H9 (cell line): ENCODE data around the gene ASCC1. TPM values are rescaled to one million over a fixed set of nuclear protein-coding genes. Genes with fewer than 3 reads are reported as not detected.

ENCODE experiments used
- DNase-seq: peaks from one replicate; pipeline ENCODE4 v3.0.0-alpha.2; 2017
- H2AFZ ChIP-seq: one replicate; pipeline ENCODE4 v1.6.1; 2013; ENCODE audit warnings: mild to moderate bottlenecking, low read length, control low read depth, moderate library complexity
- H2AK5ac ChIP-seq: 2 replicates; pipeline ENCODE4 v1.6.1; 2013; ENCODE audit warnings: low read length, control low read depth, mixed read lengths; ENCODE audit not compliant: insufficient read length
- H2BK120ac ChIP-seq: one replicate; pipeline ENCODE4 v1.6.1; 2013; ENCODE audit warnings: low read depth, mild to moderate bottlenecking, low read length, control low read depth, inconsistent platforms; ENCODE audit not compliant: poor library complexity, severe bottlenecking
- H2BK12ac ChIP-seq: 2 replicates; pipeline ENCODE4 v1.6.1; 2013; ENCODE audit warnings: low read length, control low read depth, mixed read lengths, low read depth; ENCODE audit not compliant: insufficient read length
- H2BK15ac ChIP-seq: 2 replicates; pipeline ENCODE4 v1.6.1; 2013; ENCODE audit warnings: low read depth, low read length, control low read depth
- H2BK20ac ChIP-seq: one replicate; pipeline ENCODE4 v1.6.1; 2013; ENCODE audit warnings: low read depth, mild to moderate bottlenecking, low read length, control low read depth, inconsistent platforms; ENCODE audit not compliant: poor library complexity, severe bottlenecking
- H2BK5ac ChIP-seq: 2 replicates; pipeline ENCODE4 v1.6.1; 2013; ENCODE audit warnings: low read length, control low read depth, mixed read lengths; ENCODE audit not compliant: insufficient read length
- H3K14ac ChIP-seq: 2 replicates; pipeline ENCODE4 v1.6.1; 2013; ENCODE audit warnings: low read length, control low read depth; ENCODE audit not compliant: insufficient read depth
- H3K18ac ChIP-seq: 2 replicates; pipeline ENCODE4 v1.6.1; 2013; ENCODE audit warnings: low read depth, mild to moderate bottlenecking, mixed read lengths, low read length, control low read depth; ENCODE audit not compliant: insufficient read length
- H3K23ac ChIP-seq: 2 replicates; pipeline ENCODE4 v1.6.1; 2013; ENCODE audit warnings: low read length, control low read depth, mixed read lengths, low read depth; ENCODE audit not compliant: insufficient read length
- H3K23me2 ChIP-seq: 2 replicates; pipeline ENCODE4 v1.6.1; 2013; ENCODE audit warnings: low read depth, mild to moderate bottlenecking, mixed read lengths, low read length, control low read depth; ENCODE audit not compliant: insufficient read length, poor library complexity, severe bottlenecking
- H3K27ac ChIP-seq: 2 replicates; pipeline ENCODE4 v1.5.1; 2013; ENCODE audit warnings: low read length, control low read depth, mixed read lengths, low read depth; ENCODE audit not compliant: insufficient read length
- H3K27me3 ChIP-seq: 2 replicates; pipeline ENCODE4 v1.6.1; 2013; ENCODE audit warnings: low read length, control low read depth, inconsistent platforms; ENCODE audit not compliant: insufficient read depth
- H3K4ac ChIP-seq: 2 replicates; pipeline ENCODE4 v1.6.1; 2013; ENCODE audit warnings: low read depth, mild to moderate bottlenecking, control low read depth, inconsistent platforms, low read length, moderate library complexity
- H3K4me1 ChIP-seq: 2 replicates; pipeline ENCODE4 v1.6.1; 2013; ENCODE audit warnings: low read length, control low read depth, inconsistent platforms; ENCODE audit not compliant: insufficient read depth
- H3K4me2 ChIP-seq: 2 replicates; pipeline ENCODE4 v1.6.1; 2013; ENCODE audit warnings: low read length, control low read depth, mixed read lengths; ENCODE audit not compliant: insufficient read length, insufficient read depth
- H3K56ac ChIP-seq: 2 replicates; pipeline ENCODE4 v1.6.1; 2013; ENCODE audit warnings: low read depth, mild to moderate bottlenecking, mixed read lengths, low read length, control low read depth; ENCODE audit not compliant: insufficient read length
- H3K79me1 ChIP-seq: 2 replicates; pipeline ENCODE4 v1.6.1; 2013; ENCODE audit warnings: low read depth, mild to moderate bottlenecking, moderate library complexity, low read length, control low read depth, inconsistent platforms; ENCODE audit not compliant: insufficient read depth, poor library complexity, severe bottlenecking
- H3K79me2 ChIP-seq: 2 replicates; pipeline ENCODE4 v1.6.1; 2013; ENCODE audit warnings: low read length, control low read depth, inconsistent platforms; ENCODE audit not compliant: insufficient read depth
- H3K9ac ChIP-seq: 2 replicates; pipeline ENCODE4 v1.6.1; 2013; ENCODE audit warnings: low read length, control low read depth, mixed read lengths; ENCODE audit not compliant: insufficient read length; ENCODE audit errors: extremely low read depth
- H3K9me3 ChIP-seq: one replicate; pipeline ENCODE4 v1.6.1; 2013; ENCODE audit warnings: low read depth, low read length, inconsistent platforms; ENCODE audit not compliant: control insufficient read depth
- H3T11ph ChIP-seq: one replicate; pipeline ENCODE4 v1.6.1; 2013; ENCODE audit warnings: mild to moderate bottlenecking, low read length, control low read depth, inconsistent platforms
- H4K20me1 ChIP-seq: one replicate; pipeline ENCODE4 v1.6.1; 2013; ENCODE audit not compliant: control insufficient read depth, insufficient read length, insufficient read depth
- H4K5ac ChIP-seq: 2 replicates; pipeline ENCODE4 v1.6.1; 2013; ENCODE audit warnings: low read depth, mild to moderate bottlenecking, mixed read lengths, low read length, control low read depth; ENCODE audit not compliant: insufficient read length
- H4K8ac ChIP-seq: replicated peaks from 2 replicates; pipeline ENCODE4 v1.6.1; 2013; ENCODE audit warnings: low read length, control low read depth, mixed read lengths, low read depth; ENCODE audit not compliant: insufficient read length
- H4K91ac ChIP-seq: 2 replicates; pipeline ENCODE4 v1.6.1; 2013; ENCODE audit warnings: low read depth, mild to moderate bottlenecking, moderate library complexity, mixed read lengths, low read length, control low read depth; ENCODE audit not compliant: insufficient read length
- H3K27ac Mint-ChIP-seq, 3 experiments: 2 replicates in 2 of 3; 3 replicates in 1 of 3; pipeline ENCODE4 v1.8.0; 2020 to 2021; ENCODE audit warnings: mixed read lengths in 3 of 3, mild to moderate bottlenecking in 1 of 3, moderate library complexity in 1 of 3
- H3K27me3 Mint-ChIP-seq: 2 replicates; pipeline ENCODE4 v1.8.0; 2021; ENCODE audit warnings: low read depth, mild to moderate bottlenecking, moderate library complexity, mixed read lengths
- H3K36me3 Mint-ChIP-seq, 3 experiments: 2 replicates in 2 of 3; 3 replicates in 1 of 3; pipeline ENCODE4 v1.8.0; 2020 to 2021; ENCODE audit warnings: low read depth in 3 of 3, mixed read lengths in 3 of 3; ENCODE audit not compliant: insufficient read depth in 1 of 3
- H3K4me1 Mint-ChIP-seq, 2 experiments: 2 replicates each; pipeline ENCODE4 v1.8.0; 2020; ENCODE audit warnings: mixed read lengths in 2 of 2
- H3K4me3 Mint-ChIP-seq, 2 experiments: 2 replicates in 1 of 2; 3 replicates in 1 of 2; pipeline ENCODE4 v1.8.0; 2020 to 2021; ENCODE audit warnings: mild to moderate bottlenecking in 2 of 2, mixed read lengths in 2 of 2, moderate library complexity in 1 of 2
- H3K9me3 Mint-ChIP-seq, 2 experiments: 2 replicates in 1 of 2; 3 replicates in 1 of 2; pipeline ENCODE4 v1.8.0; 2020; ENCODE audit warnings: mild to moderate bottlenecking in 2 of 2, mixed read lengths in 2 of 2, moderate library complexity in 1 of 2
- CTCF ChIP-seq: fragments of 200-600 bp; sonication (generic); conservative IDR thresholded peaks from 3 replicates; pipeline ENCODE4 v1.8.0; 2021; ENCODE audit warnings: antibody characterized with exemption, mild to moderate bottlenecking
- WGBS: extraction: QIAGEN DNeasy Blood & Tissue Kit; methylation state at CpG from one replicate; pipeline ENCODE4 v1.1.7; 2013; ENCODE audit warnings: missing lambda C conversion rate, low lambda C conversion rate, mixed read lengths; ENCODE audit not compliant: insufficient read length; ENCODE audit errors: extremely low coverage; 5-methylcytosine and 5-hydroxymethylcytosine counted together
- total RNA-seq: library from RNA; stranded (reverse); gene quantifications from 2 replicates; pipeline ENCODE4 v1.2.1, GENCODE V29; 2021

The ASCC1 gene
- total RNA-seq, 1 experiment from 2014 or later = 41.2 TPM

DNA sequence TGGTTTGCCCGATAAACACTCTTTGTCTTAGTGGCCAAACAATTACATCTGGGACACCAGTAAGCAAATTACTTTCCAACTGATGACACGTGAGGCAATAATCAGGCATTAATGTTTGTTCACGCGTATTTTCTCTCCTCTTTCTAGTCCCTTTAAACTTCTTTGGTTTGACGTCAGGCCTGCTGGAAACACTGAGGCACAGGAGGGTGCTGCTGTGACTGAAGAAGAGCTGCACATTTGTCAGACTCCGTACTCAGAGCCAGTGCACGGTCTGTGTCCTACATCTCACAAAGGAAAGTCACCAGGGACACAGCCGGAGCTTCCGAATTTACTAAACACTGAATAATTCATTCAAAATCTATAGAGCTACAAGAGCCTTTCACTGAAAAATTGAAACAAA lies 57.9 kb downstream of the ASCC1 start:
- DNase-seq = no peak
- H3K23me2 ChIP-seq = no peaks in the 10 kb centered on the region
- H4K5ac ChIP-seq = no peak overlapping the region
- no peaks in the 10 kb centered on the region for H4K20me1 ChIP-seq
- no peak overlapping the region for H3K4me2 ChIP-seq
- no peak overlapping the region for H2AK5ac ChIP-seq
- H3K23ac ChIP-seq = no peak overlapping the region
- H3T11ph ChIP-seq = no peak overlapping the region
- H3K9ac ChIP-seq = no peak overlapping the region
- H3K36me3 Mint-ChIP-seq = peaks cover 0 to 12% (median 12%) of the 10 kb centered on the region in 3 experiments; a peak in 3 of 7 replicates
- no peak overlapping the region for H3K27ac ChIP-seq
- no peaks in the 10 kb centered on the region for H3K9me3 ChIP-seq
- no peak overlapping the region for H3K4ac ChIP-seq
- no peak overlapping the region for H3K18ac ChIP-seq
- H3K27me3 ChIP-seq = no peaks in the 10 kb centered on the region
- no peaks in the 10 kb centered on the region for H3K79me1 ChIP-seq
- WGBS = no CpG with 5 or more reads among the region's 9 CpGs
- H4K91ac ChIP-seq = no peak overlapping the region
- no peak overlapping the region for H3K56ac ChIP-seq
- H2BK15ac ChIP-seq = no peak overlapping the region
- H3K9me3 Mint-ChIP-seq = no peaks in the 10 kb centered on the region
- TF ChIP-seq CTCF = no peak
- H2AFZ ChIP-seq = no peak overlapping the region
- no peaks in the 10 kb centered on the region for H3K4me1 ChIP-seq
- H2BK12ac ChIP-seq = no peak overlapping the region
- H3K14ac ChIP-seq = no peak overlapping the region
- no peaks in the 10 kb centered on the region for H3K4me1 Mint-ChIP-seq
- no peak overlapping the region for H2BK20ac ChIP-seq
- no peaks in the 10 kb centered on the region for H3K79me2 ChIP-seq
- no peak overlapping the region for H2BK120ac ChIP-seq
- H3K27ac Mint-ChIP-seq = no peak overlapping the region; a peak in 1 of 7 replicates
- no peak overlapping the region for H3K4me3 Mint-ChIP-seq
- no peak overlapping the region for H4K8ac ChIP-seq
- H2BK5ac ChIP-seq = no peak overlapping the region
- no peaks in the 10 kb centered on the region for H3K27me3 Mint-ChIP-seq
